ENCODE results near the gene STMP1. TPM values are rescaled to one million over a fixed set of nuclear protein-coding genes. Genes with fewer than 3 reads are reported as not detected.
"Not testable (repeated sequence)": the region's sequence is repeated elsewhere in the genome, so short reads cannot be mapped to it uniquely, and the experiment has no call there.

STMP1 gene
- 43.8 TPM for polyA plus RNA-seq (2013, experiment 1 of 2)
- 51.0 TPM for polyA plus RNA-seq (2013, experiment 2 of 2)

DNA sequence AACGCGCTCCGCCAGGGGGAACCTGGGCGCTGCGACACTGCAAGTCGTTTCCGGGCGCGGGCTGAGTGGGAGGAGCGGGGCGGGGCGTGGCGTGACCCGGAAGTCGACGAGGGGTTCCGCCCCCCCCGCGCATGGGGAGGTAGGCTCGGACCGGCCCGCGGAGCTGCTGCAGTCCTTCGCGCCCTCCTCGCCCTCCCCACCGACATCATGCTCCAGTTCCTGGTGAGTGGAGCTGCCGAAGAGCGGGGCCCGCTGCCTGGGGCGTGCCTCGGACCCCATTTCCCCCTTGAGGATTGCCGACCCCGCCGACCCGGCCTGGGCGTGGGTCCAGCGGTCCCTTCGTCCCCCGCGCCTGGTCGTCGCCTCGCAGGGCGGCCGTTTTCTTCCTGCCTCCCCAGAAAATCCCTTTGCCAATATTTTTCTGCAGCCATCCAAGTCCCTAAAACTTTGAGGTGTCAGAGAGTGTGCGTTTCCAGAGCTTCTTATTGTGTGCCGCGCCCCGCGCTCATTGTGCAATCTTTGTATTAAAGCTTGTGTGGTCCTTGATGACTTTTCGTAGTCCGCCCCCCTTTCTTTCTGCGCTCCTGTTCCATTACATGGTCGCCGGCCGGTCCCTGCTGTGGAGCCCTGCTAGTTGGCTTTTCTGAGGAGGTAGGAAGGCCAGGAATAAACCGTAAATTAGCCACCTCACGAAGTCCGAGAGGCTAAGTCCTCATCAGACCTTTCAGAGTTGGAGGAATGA, at the start of gene STMP1:
TSS of gene STMP1 (plus strand) at position 142 of the 742 bp plus-strand sequence.
- Histone ChIP-seq H3K9ac (ENCODE audit: low read depth, low read length) (peak within 1 kb of the TSS; percentile 95), H3K4me1 (ENCODE audit: insufficient read depth, low read length) (0 out of 2 replicates have a peak, but pooled peaks cover 3% of the 10 kb centered on the region), H3K4me3 (ENCODE audit: low read length) (peak within 1 kb of the TSS; percentile 99), H3K36me3 (ENCODE audit: insufficient read depth, low read length) (no peaks in the 10 kb centered on the region), H3K27me3 (ENCODE audit: insufficient read depth, low read length) (no peaks in the 10 kb centered on the region), H3K9me3 (ENCODE audit: insufficient read depth, low read depth, low read length) (no peaks in the 10 kb centered on the region), H3K27ac (ENCODE audit: low read depth, low read length) (peak within 1 kb of the TSS; percentile 66)
- WGBS = under 1% methylated on average over 60 of the region's 60 CpGs

- WGBS = no CpG with 5 or more reads among the region's 1 CpG
- H3K9ac ChIP-seq (ENCODE audit: low read depth, low read length) = no peak overlapping the region
- no peak overlapping the region for H3K4me3 ChIP-seq (ENCODE audit: low read length)
- H3K9me3 ChIP-seq (ENCODE audit: insufficient read depth, low read depth, low read length) = no peaks in the 10 kb centered on the region
- H3K27me3 ChIP-seq (ENCODE audit: insufficient read depth, low read length) = no peaks in the 10 kb centered on the region
- peaks cover 97% of the 10 kb centered on the region for H3K36me3 ChIP-seq (ENCODE audit: insufficient read depth, low read length)
- H3K27ac ChIP-seq (ENCODE audit: low read depth, low read length) = no peak overlapping the region
- H3K4me1 ChIP-seq (ENCODE audit: insufficient read depth, low read length) = no peaks in the 10 kb centered on the region
Measured at GRCh38 chr7:135616136-135616535, 46.2 kb upstream of the STMP1 start.

DNA sequence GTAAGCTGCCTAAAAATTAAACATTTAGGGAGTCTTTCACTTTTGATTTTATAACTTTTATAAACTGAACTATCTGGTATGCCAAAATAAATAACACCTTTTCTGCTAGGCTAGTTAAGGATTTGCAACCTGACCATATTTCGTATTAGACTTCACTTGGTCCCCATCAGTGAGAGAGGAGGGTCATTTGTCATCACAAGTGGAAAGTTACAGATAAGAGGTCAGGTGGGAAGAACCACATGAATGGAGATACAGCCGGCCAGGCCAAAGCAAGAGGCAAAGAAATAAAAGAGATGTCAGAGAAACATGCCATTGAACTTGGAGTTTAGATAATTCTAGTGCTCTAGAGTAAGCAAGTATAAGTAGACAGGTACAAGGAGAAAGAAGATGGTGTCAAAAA, 44.5 kb upstream of the STMP1 start:
- H3K4me3 ChIP-seq (ENCODE audit: low read length) = no peak overlapping the region
- H3K27me3 ChIP-seq (ENCODE audit: insufficient read depth, low read length) = no peaks in the 10 kb centered on the region
- H3K36me3 ChIP-seq (ENCODE audit: insufficient read depth, low read length) = peaks cover 96% of the 10 kb centered on the region
- H3K4me1 ChIP-seq (ENCODE audit: insufficient read depth, low read length) = no peaks in the 10 kb centered on the region
- 95% methylated on average over 2 of the region's 2 CpGs for WGBS
- no peak overlapping the region for H3K27ac ChIP-seq (ENCODE audit: low read depth, low read length)
- no peaks in the 10 kb centered on the region for H3K9me3 ChIP-seq (ENCODE audit: insufficient read depth, low read depth, low read length)
- H3K9ac ChIP-seq (ENCODE audit: low read depth, low read length) = no peak overlapping the region

- H3K9me3 ChIP-seq (ENCODE audit: insufficient read depth, low read depth, low read length) = no peaks in the 10 kb centered on the region
- peaks cover 98% of the 10 kb centered on the region for H3K36me3 ChIP-seq (ENCODE audit: insufficient read depth, low read length)
- H3K4me1 ChIP-seq (ENCODE audit: insufficient read depth, low read length) = no peaks in the 10 kb centered on the region
- 95% methylated on average over 7 of the region's 7 CpGs for WGBS
- H3K9ac ChIP-seq (ENCODE audit: low read depth, low read length) = no peak overlapping the region
- no peaks in the 10 kb centered on the region for H3K27me3 ChIP-seq (ENCODE audit: insufficient read depth, low read length)
- no peak overlapping the region for H3K4me3 ChIP-seq (ENCODE audit: low read length)
- no peak overlapping the region for H3K27ac ChIP-seq (ENCODE audit: low read depth, low read length)
Measured at GRCh38 chr7:135618510-135618909, 43.8 kb upstream of the STMP1 start.

DNA sequence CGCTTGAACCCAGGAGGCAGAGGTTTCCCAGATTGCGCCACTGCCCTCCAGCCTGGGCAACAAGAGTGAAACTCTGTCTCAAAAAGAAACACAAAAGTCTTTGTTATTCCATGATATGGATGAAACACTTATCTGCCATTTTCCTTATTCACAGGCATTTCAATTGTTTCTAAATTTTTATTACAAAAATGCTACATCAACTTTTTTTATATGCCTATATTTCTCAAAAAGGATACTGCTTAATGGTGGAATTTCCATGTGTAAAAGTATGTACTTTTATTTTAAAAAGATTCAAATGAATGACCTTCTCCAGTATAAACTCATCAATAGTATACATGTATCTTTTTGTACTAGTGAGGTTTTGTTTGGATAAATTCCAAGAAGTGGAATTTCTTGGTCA, 41.9 kb upstream of the STMP1 start:
- peaks cover 98% of the 10 kb centered on the region for H3K36me3 ChIP-seq (ENCODE audit: insufficient read depth, low read length)

DNA sequence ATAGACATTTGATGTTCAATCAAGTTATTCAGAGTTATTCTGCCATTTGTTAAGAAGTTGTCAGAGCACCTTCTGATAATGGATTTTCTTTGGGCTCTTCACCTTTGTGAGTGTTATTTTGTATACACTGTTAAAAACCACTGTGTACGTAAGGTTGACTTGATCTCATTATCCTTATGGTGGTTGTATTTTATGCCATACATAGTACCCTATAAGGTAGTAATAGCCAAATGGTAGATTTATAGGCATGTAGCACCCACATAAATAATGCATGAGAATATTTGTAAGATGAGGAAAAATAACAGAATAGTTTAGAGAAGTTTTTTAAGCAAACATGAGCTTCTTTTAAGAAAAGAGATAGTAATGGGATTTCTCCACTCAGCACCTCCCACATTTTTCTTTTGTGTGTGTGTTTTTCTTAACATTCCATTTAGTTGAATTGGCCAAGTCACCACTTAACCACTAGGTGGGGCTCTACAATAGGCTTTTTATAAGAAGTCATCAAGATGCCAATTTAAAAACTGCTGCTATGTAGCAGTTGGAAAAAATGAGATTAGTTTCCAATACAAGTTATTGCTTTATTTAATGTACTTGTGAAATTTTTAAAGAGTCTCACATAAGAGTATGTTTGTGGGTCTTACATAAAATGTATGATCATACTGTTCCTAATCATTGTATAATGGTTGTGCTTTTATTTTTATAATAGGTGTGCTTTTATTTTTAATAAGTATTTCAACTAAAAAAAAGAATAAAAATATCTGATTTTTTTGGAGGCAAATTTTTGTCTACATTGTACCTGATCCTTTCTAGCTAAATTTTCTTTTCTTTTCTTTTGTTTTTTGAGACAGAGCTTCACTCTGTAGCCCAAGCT, 41.1 kb upstream of the STMP1 start:
- WGBS = 83% methylated on average over 1 of the region's 1 CpG
- Histone ChIP-seq H3K4me3 (ENCODE audit: low read length) (no peak overlapping the region), H3K27ac (ENCODE audit: low read depth, low read length) (no peak overlapping the region), H3K9ac (ENCODE audit: low read depth, low read length) (no peak overlapping the region), H3K9me3 (ENCODE audit: insufficient read depth, low read depth, low read length) (no peaks in the 10 kb centered on the region), H3K27me3 (ENCODE audit: insufficient read depth, low read length) (no peaks in the 10 kb centered on the region), H3K4me1 (ENCODE audit: insufficient read depth, low read length) (no peaks in the 10 kb centered on the region), H3K36me3 (ENCODE audit: insufficient read depth, low read length) (peaks cover 98% of the 10 kb centered on the region)

More for the DNA sequence above, 41.9 kb upstream of the STMP1 start:
- H3K27ac ChIP-seq (ENCODE audit: low read depth, low read length) = no peak overlapping the region
- H3K9ac ChIP-seq (ENCODE audit: low read depth, low read length) = no peak overlapping the region
- H3K27me3 ChIP-seq (ENCODE audit: insufficient read depth, low read length) = no peaks in the 10 kb centered on the region
- H3K9me3 ChIP-seq (ENCODE audit: insufficient read depth, low read depth, low read length) = no peaks in the 10 kb centered on the region
- WGBS = 97% methylated on average over 2 of the region's 2 CpGs
- H3K4me3 ChIP-seq (ENCODE audit: low read length) = no peak overlapping the region
- no peaks in the 10 kb centered on the region for H3K4me1 ChIP-seq (ENCODE audit: insufficient read depth, low read length)

- Histone ChIP-seq H3K27me3 (ENCODE audit: insufficient read depth, low read length) (no peaks in the 10 kb centered on the region), H3K4me1 (ENCODE audit: insufficient read depth, low read length) (no peaks in the 10 kb centered on the region), H3K27ac (ENCODE audit: low read depth, low read length) (no peak overlapping the region), H3K9ac (ENCODE audit: low read depth, low read length) (no peak overlapping the region), H3K9me3 (ENCODE audit: insufficient read depth, low read depth, low read length) (no peaks in the 10 kb centered on the region), H3K36me3 (ENCODE audit: insufficient read depth, low read length) (peaks cover 98% of the 10 kb centered on the region), H3K4me3 (ENCODE audit: low read length) (no peak overlapping the region)
- WGBS = 97% methylated on average over 7 of the region's 7 CpGs
Measured at GRCh38 chr7:135634191-135634878, 28.0 kb upstream of the STMP1 start.

DNA sequence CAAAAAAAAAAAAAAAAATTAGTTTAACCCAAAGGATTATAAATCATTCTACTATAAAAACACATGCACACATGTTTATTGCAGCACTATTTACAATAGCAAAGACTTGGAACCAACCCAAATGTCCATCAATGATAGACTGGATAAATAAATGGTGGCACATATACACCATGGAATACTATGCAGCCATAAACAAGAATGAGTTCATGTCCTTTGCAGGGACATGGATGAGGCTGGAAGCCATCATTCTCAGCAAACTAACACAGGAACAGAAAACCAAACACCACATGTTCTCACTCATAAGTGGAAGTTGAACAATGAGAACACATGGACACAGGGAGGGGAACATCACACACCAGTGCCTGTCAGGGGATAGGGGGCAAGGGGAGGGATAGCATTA, 22.6 kb upstream of the STMP1 start:
- H3K27ac ChIP-seq (ENCODE audit: low read depth, low read length); H3K4me3 ChIP-seq (ENCODE audit: low read length); H3K9me3 ChIP-seq (ENCODE audit: insufficient read depth, low read depth, low read length); H3K27me3 ChIP-seq (ENCODE audit: insufficient read depth, low read length); H3K4me1 ChIP-seq (ENCODE audit: insufficient read depth, low read length); H3K9ac ChIP-seq (ENCODE audit: low read depth, low read length): not testable (repeated sequence)
- H3K36me3 ChIP-seq (ENCODE audit: insufficient read depth, low read length) = peaks cover 100% of the 10 kb centered on the region

DNA sequence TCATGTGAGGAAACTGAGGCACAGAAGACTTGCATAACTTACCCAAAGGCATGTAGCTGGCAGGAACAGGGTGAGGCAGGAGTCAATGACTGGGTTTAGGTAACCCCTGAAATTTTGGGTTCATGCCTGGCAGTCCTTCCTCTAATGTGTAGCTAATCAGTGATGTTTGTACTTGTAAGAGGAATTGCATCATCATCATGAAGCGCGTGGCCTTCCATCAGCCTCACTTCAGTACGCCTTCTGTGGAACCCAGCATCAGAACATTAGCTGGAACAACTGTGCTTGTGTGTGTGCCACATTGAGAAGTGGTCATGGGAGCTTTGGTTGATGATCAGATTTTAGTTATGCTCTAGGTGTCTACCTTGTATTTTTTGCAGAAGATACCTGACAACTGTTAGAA, 18.2 kb upstream of the STMP1 start:
- Histone ChIP-seq H3K9me3 (ENCODE audit: insufficient read depth, low read depth, low read length) (no peaks in the 10 kb centered on the region), H3K9ac (ENCODE audit: low read depth, low read length) (no peak overlapping the region), H3K4me3 (ENCODE audit: low read length) (no peak overlapping the region), H3K27me3 (ENCODE audit: insufficient read depth, low read length) (no peaks in the 10 kb centered on the region), H3K27ac (ENCODE audit: low read depth, low read length) (no peak overlapping the region), H3K4me1 (ENCODE audit: insufficient read depth, low read length) (no peaks in the 10 kb centered on the region), H3K36me3 (ENCODE audit: insufficient read depth, low read length) (peaks cover 100% of the 10 kb centered on the region)
- WGBS = 96% methylated on average over 3 of the region's 3 CpGs

DNA sequence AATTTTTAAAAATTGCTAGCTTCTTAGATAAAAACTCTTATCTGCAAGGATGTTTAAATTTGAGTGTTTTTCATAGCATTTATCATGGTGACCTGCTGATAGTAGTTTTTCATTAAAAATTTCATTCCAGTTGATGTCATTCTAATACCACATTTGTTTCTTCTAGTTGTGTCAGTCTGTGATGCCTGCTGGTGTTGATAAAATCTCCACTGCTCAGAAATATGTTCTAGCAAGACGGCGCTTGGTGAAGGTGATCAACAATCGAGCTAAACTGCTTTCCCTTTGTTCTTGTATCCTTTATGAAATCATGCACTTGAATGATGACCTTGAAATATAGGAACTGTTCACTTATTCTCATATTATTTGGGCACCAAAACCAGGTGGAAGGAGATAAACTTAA, 17.6 kb upstream of the STMP1 start:
- Histone ChIP-seq H3K27me3 (ENCODE audit: insufficient read depth, low read length) (no peaks in the 10 kb centered on the region), H3K9me3 (ENCODE audit: insufficient read depth, low read depth, low read length) (no peaks in the 10 kb centered on the region), H3K4me1 (ENCODE audit: insufficient read depth, low read length) (no peaks in the 10 kb centered on the region), H3K9ac (ENCODE audit: low read depth, low read length) (no peak overlapping the region), H3K36me3 (ENCODE audit: insufficient read depth, low read length) (peaks cover 100% of the 10 kb centered on the region), H3K27ac (ENCODE audit: low read depth, low read length) (no peak overlapping the region), H3K4me3 (ENCODE audit: low read length) (no peak overlapping the region)
- 100% methylated on average over 3 of the region's 3 CpGs for WGBS
